H1 (cell line): ENCODE results near the gene PRR22. TPM values are rescaled to one million over a fixed set of nuclear protein-coding genes. Genes with fewer than 3 reads are reported as not detected.

Experiments used
- CTCF ChIA-PET: fragments of 300-600 bp; sonication (Branson Sonifier 250); formaldehyde crosslinking; loops from one replicate; lab custom pipeline; 2021; ENCODE audit not compliant: partially characterized antibody; lab: Charles Lee
- POLR2A ChIA-PET: fragments of 300-600 bp; sonication (Branson Sonifier 250); formaldehyde crosslinking; loops from one replicate; lab custom pipeline; 2021; ENCODE audit warnings: inconsistent platforms; ENCODE audit not compliant: partially characterized antibody; lab: Charles Lee
- DNase-seq, 2 experiments: peaks; one replicate each; pipeline versions ENCODE4 v3.0.0 to v3.0.0-alpha.2; 2010 to 2022; ENCODE audit warnings: low spot score in 2 of 2, low read depth in 1 of 2, mixed read lengths in 1 of 2
- FAIRE-seq: peaks from 2 replicates; lab custom pipeline; 2011; peaks lifted over from hg19 to GRCh38; lab: Jason Lieb, UNC
- H2AFZ ChIP-seq: 2 replicates; pipeline ENCODE4 v1.8.1; 2012; ENCODE audit warnings: low read length, inconsistent platforms
- H2AK5ac ChIP-seq: 2 replicates; pipeline ENCODE4 v1.6.1; 2013; ENCODE audit warnings: low read depth, low read length
- H2BK120ac ChIP-seq: replicated peaks from 2 replicates; pipeline ENCODE3; 2013; ENCODE audit warnings: low read depth, low read length, inconsistent platforms
- H2BK12ac ChIP-seq: 2 replicates; pipeline ENCODE4 v1.6.1; 2013; ENCODE audit warnings: low read depth, low read length
- H2BK15ac ChIP-seq: 2 replicates; pipeline ENCODE4 v1.6.1; 2013; ENCODE audit warnings: low read length
- H2BK20ac ChIP-seq: 2 replicates; pipeline ENCODE4 v1.6.1; 2013; ENCODE audit warnings: low read length
- H2BK5ac ChIP-seq: 2 replicates; pipeline ENCODE4 v1.6.1; 2013; ENCODE audit warnings: low read depth, low read length
- H3K14ac ChIP-seq: 2 replicates; pipeline ENCODE4 v1.6.1; 2013; ENCODE audit warnings: inconsistent platforms; ENCODE audit not compliant: insufficient read length
- H3K18ac ChIP-seq: 2 replicates; pipeline ENCODE4 v1.6.1; 2013; ENCODE audit warnings: low read length; ENCODE audit errors: extremely low read depth
- H3K23ac ChIP-seq: 2 replicates; pipeline ENCODE4 v1.6.1; 2013; ENCODE audit warnings: inconsistent platforms; ENCODE audit not compliant: insufficient read length
- H3K23me2 ChIP-seq: 2 replicates; pipeline ENCODE4 v1.6.1; 2013; ENCODE audit warnings: low read depth, low read length
- H3K27ac ChIP-seq: 2 replicates; pipeline ENCODE4 v1.6.1; 2011; ENCODE audit warnings: low read depth, low read length, inconsistent platforms
- H3K27me3 ChIP-seq, 4 experiments: replicated peaks in 1 of 4; 1 replicate in 1 of 4; 2 replicates in 3 of 4; pipeline versions ENCODE4 v1.6.1 to v1.8.1; 2011 to 2013; ENCODE audit warnings: low read length in 3 of 4, mild to moderate bottlenecking in 3 of 4, inconsistent platforms in 2 of 4, mixed read lengths in 2 of 4, moderate library complexity in 1 of 4; ENCODE audit not compliant: control insufficient read depth in 3 of 4, insufficient read depth in 3 of 4; ENCODE audit errors: extremely low read depth in 1 of 4
- H3K36me3 ChIP-seq, 4 experiments: 2 replicates each; pipeline versions ENCODE4 v1.6.1 to v1.8.1; 2011 to 2013; ENCODE audit warnings: mild to moderate bottlenecking in 4 of 4, low read length in 3 of 4, moderate library complexity in 2 of 4, control low read depth in 1 of 4, inconsistent platforms in 1 of 4; ENCODE audit not compliant: insufficient read depth in 4 of 4, control insufficient read depth in 2 of 4
- H3K4ac ChIP-seq: replicated peaks from 2 replicates; pipeline ENCODE3; 2013; ENCODE audit warnings: low read length, low read depth, mixed read lengths, inconsistent platforms; ENCODE audit not compliant: insufficient read length
- H3K4me1 ChIP-seq, 4 experiments: replicated peaks in 1 of 4; 1 replicate in 1 of 4; 2 replicates in 3 of 4; pipeline versions ENCODE4 v1.6.1 to v1.8.1; 2011 to 2013; ENCODE audit warnings: low read length in 3 of 4, inconsistent platforms in 2 of 4, mixed read lengths in 1 of 4; ENCODE audit not compliant: insufficient read depth in 4 of 4, control insufficient read depth in 3 of 4
- H3K4me2 ChIP-seq, 2 experiments: 2 replicates each; pipeline versions ENCODE4 v1.6.1 to v1.8.1; 2011 to 2013; ENCODE audit warnings: low read depth in 2 of 2, low read length in 2 of 2, control low read depth in 1 of 2, inconsistent platforms in 1 of 2, mild to moderate bottlenecking in 1 of 2; ENCODE audit not compliant: insufficient read depth in 1 of 2
- H3K4me3 ChIP-seq, 4 experiments: fragments of 200-600, 300-600 bp in 1 of 4; sonication (generic), shearing (Covaris generic), sonication (Bioruptor Twin) in 1 of 4; 2 replicates each; pipeline versions ENCODE4 v1.5.1 to v1.8.1; 2011 to 2016; ENCODE audit warnings: low read length in 4 of 4, low read depth in 3 of 4, control low read depth in 2 of 4, inconsistent platforms in 2 of 4, mild to moderate bottlenecking in 2 of 4, mixed read lengths in 1 of 4, moderate library complexity in 1 of 4; ENCODE audit not compliant: insufficient read depth in 2 of 4; ENCODE audit errors: extremely low read depth in 1 of 4
- H3K56ac ChIP-seq: replicated peaks from 2 replicates; pipeline ENCODE3; 2013; ENCODE audit warnings: low read depth, mild to moderate bottlenecking, mixed read lengths, low read length, inconsistent platforms; ENCODE audit not compliant: insufficient read length
- H3K79me1 ChIP-seq: 2 replicates; pipeline ENCODE4 v1.6.1; 2013; ENCODE audit warnings: low read depth, low read length, control low read depth
- H3K79me2 ChIP-seq, 2 experiments: 2 replicates each; pipeline versions ENCODE4 v1.6.1 to v1.8.1; 2012 to 2013; ENCODE audit warnings: low read length in 2 of 2, mild to moderate bottlenecking in 2 of 2, inconsistent platforms in 1 of 2; ENCODE audit not compliant: insufficient read depth in 2 of 2, control insufficient read depth in 1 of 2
- H3K9ac ChIP-seq, 4 experiments: replicated peaks in 1 of 4; 1 replicate in 1 of 4; 2 replicates in 3 of 4; pipeline versions ENCODE4 v1.6.1 to v1.8.1; 2011 to 2013; ENCODE audit warnings: low read depth in 3 of 4, low read length in 3 of 4, control low read depth in 2 of 4, mild to moderate bottlenecking in 2 of 4, moderate library complexity in 2 of 4, inconsistent platforms in 1 of 4; ENCODE audit errors: extremely low read depth in 1 of 4
- H3K9me3 ChIP-seq, 2 experiments: 2 replicates each; pipeline versions ENCODE4 v1.6.1 to v1.8.1; 2012 to 2013; ENCODE audit warnings: mild to moderate bottlenecking in 2 of 2, moderate library complexity in 2 of 2, control low read depth in 1 of 2, inconsistent platforms in 1 of 2, low read depth in 1 of 2, low read length in 1 of 2, mixed read lengths in 1 of 2; ENCODE audit not compliant: insufficient read depth in 2 of 2
- H4K20me1 ChIP-seq, 2 experiments: replicated peaks in 1 of 2; 2 replicates each; pipeline versions ENCODE3 to v1.8.1; 2011 to 2013; ENCODE audit warnings: inconsistent platforms in 2 of 2, low read length in 2 of 2, mild to moderate bottlenecking in 1 of 2; ENCODE audit not compliant: insufficient read depth in 2 of 2, control insufficient read depth in 1 of 2
- H4K5ac ChIP-seq: 2 replicates; pipeline ENCODE4 v1.6.1; 2013; ENCODE audit warnings: low read length, low read depth, mixed read lengths, inconsistent platforms; ENCODE audit not compliant: insufficient read length
- H4K8ac ChIP-seq: 2 replicates; pipeline ENCODE4 v1.8.0; 2013; ENCODE audit warnings: mild to moderate bottlenecking, moderate library complexity, low read length, inconsistent platforms; ENCODE audit not compliant: insufficient read depth; ENCODE audit errors: extremely low read depth
- H4K91ac ChIP-seq: replicated peaks from 2 replicates; pipeline ENCODE3; 2013; ENCODE audit warnings: low read length, mixed read lengths, inconsistent platforms; ENCODE audit not compliant: insufficient read length
- CBX5 ChIP-seq: fragments of 300-800, 300-1000 bp; sonication (generic); IDR thresholded peaks from 2 replicates; pipeline ENCODE4 v1.7.1; 2016; ENCODE audit warnings: antibody characterized with exemption, low read length, low read depth
- CREB1 ChIP-seq: IDR thresholded peaks from 2 replicates; pipeline ENCODE4 v1.6.1; 2012; ENCODE audit warnings: inconsistent platforms
- E2F6 ChIP-seq: IDR thresholded peaks from 2 replicates; pipeline ENCODE4 v1.6.1; 2012; ENCODE audit warnings: inconsistent platforms
- GABPA ChIP-seq: IDR thresholded peaks from 2 replicates; pipeline ENCODE4 v1.6.1; 2011; ENCODE audit warnings: mild to moderate bottlenecking, low read length, moderate library complexity, borderline replicate concordance; ENCODE audit not compliant: insufficient read depth
- HDAC6 ChIP-seq: IDR thresholded peaks from one replicate; pipeline ENCODE4 v1.7.1; 2012; ENCODE audit warnings: low read depth, mild to moderate bottlenecking, inconsistent platforms, low read length, moderate library complexity
- KDM4A ChIP-seq: IDR thresholded peaks from one replicate; pipeline ENCODE4 v1.7.1; 2012; ENCODE audit warnings: low read depth, mild to moderate bottlenecking, moderate library complexity, low read length, inconsistent platforms; ENCODE audit not compliant: severe bottlenecking
- MAFK ChIP-seq: IDR thresholded peaks from 2 replicates; pipeline ENCODE4 v1.6.1; 2012; ENCODE audit warnings: low read depth, mild to moderate bottlenecking, improper control_type of control experiment, low read length
- POLR2A ChIP-seq, 2 experiments: IDR thresholded peaks; 1 replicate in 1 of 2; 2 replicates in 1 of 2; pipeline ENCODE4 v1.6.1; 2011; ENCODE audit warnings: low read depth in 2 of 2, low read length in 2 of 2, mild to moderate bottlenecking in 2 of 2; ENCODE audit errors: control extremely low read depth in 1 of 2
- RAD21 ChIP-seq, 2 experiments: IDR thresholded peaks in 1 of 2; conservative IDR thresholded peaks in 1 of 2; 2 replicates each; pipeline ENCODE4 v1.6.1; 2011; ENCODE audit warnings: low read depth in 2 of 2, low read length in 2 of 2, improper control_type of control experiment in 1 of 2, inconsistent platforms in 1 of 2, mild to moderate bottlenecking in 1 of 2, moderate library complexity in 1 of 2
- RFX5 ChIP-seq: IDR thresholded peaks from 2 replicates; pipeline ENCODE4 v1.6.1; 2011; ENCODE audit warnings: low read depth, low read length, improper control_type of control experiment, borderline replicate concordance
- SIN3A ChIP-seq, 2 experiments: IDR thresholded peaks in 1 of 2; conservative IDR thresholded peaks in 1 of 2; 2 replicates each; pipeline ENCODE4 v1.6.1; 2011 to 2012; ENCODE audit warnings: low read length in 2 of 2, improper control_type of control experiment in 1 of 2, low read depth in 1 of 2, mild to moderate bottlenecking in 1 of 2
- SP2 ChIP-seq: IDR thresholded peaks from 2 replicates; pipeline ENCODE4 v1.6.1; 2012; ENCODE audit warnings: mild to moderate bottlenecking, low read length, inconsistent platforms
- SRF ChIP-seq: IDR thresholded peaks from 2 replicates; pipeline ENCODE4 v1.6.1; 2011; ENCODE audit warnings: mild to moderate bottlenecking, low read depth, low read length, moderate library complexity
- WGBS, 2 experiments: shearing (Covaris generic) in 1 of 2; methylation state at CpG; one replicate each; pipeline versions ENCODE4 v1.1.6 to v1.1.7; 2013 to 2015; ENCODE audit warnings: low lambda C conversion rate in 2 of 2, mixed read lengths in 2 of 2, inconsistent platforms in 1 of 2, low coverage in 1 of 2, missing lambda C conversion rate in 1 of 2; ENCODE audit not compliant: insufficient replicate concordance in 2 of 2, insufficient coverage in 1 of 2, insufficient read length in 1 of 2; ENCODE audit errors: extremely low coverage in 1 of 2, missing lambda C conversion rate in 1 of 2; 5-methylcytosine and 5-hydroxymethylcytosine counted together
- polyA plus RNA-seq, 7 experiments: library from polyadenylated mRNA; depleted of rRNA in 3 of 7; stranded (reverse) in 5 of 7; unstranded in 2 of 7; fragments of >200 nt in 5 of 7; fragments of 200-250 nt in 2 of 7; gene quantifications; 1 replicate in 5 of 7; 2 replicates in 1 of 7; 4 replicates in 1 of 7; pipeline versions ENCODE4 v1.2.1 to v1.2.3, GENCODE V29; 2011 to 2013; ENCODE audit warnings: missing spikeins in 2 of 7, mixed read lengths in 2 of 7
- total RNA-seq: library from RNA; stranded (reverse); fragmentation: NEBNext Ultra II Directional; extraction: Animal tissue kit (Norgen Biotek cat#: 25700); gene quantifications from 2 replicates; pipeline ENCODE4 v1.2.1, GENCODE V29; 2021

The PRR22 gene
- total and polyA plus RNA-seq, 2 of the 8 experiments (the other 6 are each of a cell fraction or from before 2014, with no cell fraction given): 1.9 to 2.1 TPM

GRCh38 chr19:5762608-5763217, 21.8 kb downstream of the PRR22 start:
- no peak for FAIRE-seq
- POLR2A ChIA-PET: interaction anchor here (0.6 kb wide), 1 partner anchor 47 kb away, joined by 3 read pairs; no protein-coding TSS in a partner anchor
- H4K8ac ChIP-seq: no peak overlapping the region
- no peak for TF ChIP-seq GABPA
- TF ChIP-seq POLR2A (IDR thresholded peaks at IDR 0.05; ENCODE audit: control extremely low read depth in 1 of 2, low read depth in 2 of 2, low read length in 2 of 2): no peak
- no peak for TF ChIP-seq CREB1
- TF ChIP-seq CBX5: no peak
- no peak for TF ChIP-seq RAD21 (IDR thresholded peaks at IDR 0.05 in 1 of 2, conservative IDR thresholded peaks at IDR 0.05 in 1 of 2; ENCODE audit: low read depth in 2 of 2, low read length in 2 of 2)
- no peak for TF ChIP-seq E2F6
- no peak for TF ChIP-seq SP2
- TF ChIP-seq RFX5: no peak
- TF ChIP-seq MAFK: no peak
- no peak for TF ChIP-seq SRF
- no peak for TF ChIP-seq SIN3A (conservative IDR thresholded peaks at IDR 0.05 in 1 of 2, IDR thresholded peaks at IDR 0.05 in 1 of 2; ENCODE audit: low read depth in 1 of 2, low read length in 2 of 2)
- TF ChIP-seq KDM4A: no peak
- TF ChIP-seq HDAC6: no peak

More at GRCh38 chr19:5762608-5763217, 21.8 kb downstream of the PRR22 start:
- CTCF ChIA-PET: no interaction called here
- no peak overlapping the region for H3K23ac ChIP-seq
- no peak for DNase-seq
- no peak overlapping the region for H3K18ac ChIP-seq
- no peak overlapping the region for H3K9ac ChIP-seq
- no peaks in the 10 kb centered on the region for H3K79me2 ChIP-seq
- H3K14ac ChIP-seq: no peak overlapping the region
- H4K20me1 ChIP-seq: peaks cover 0 to 6% of the 10 kb centered on the region in 2 experiments
- H3K4me1 ChIP-seq: no peaks in the 10 kb centered on the region
- no peaks in the 10 kb centered on the region for H3K36me3 ChIP-seq
- H3K27me3 ChIP-seq: no peaks in the 10 kb centered on the region
- no peak overlapping the region for H3K27ac ChIP-seq
- no peak overlapping the region for H3K4ac ChIP-seq
- no peak overlapping the region for H4K5ac ChIP-seq
- H2AFZ ChIP-seq: no peak overlapping the region
- H2BK120ac ChIP-seq: no peak overlapping the region
- H3K56ac ChIP-seq: peak overlapping the region; percentile 16
- no peak overlapping the region for H2BK12ac ChIP-seq
- H3K4me3 ChIP-seq: no peak overlapping the region
- no peak overlapping the region for H2BK15ac ChIP-seq
- no peak overlapping the region for H2BK20ac ChIP-seq
- no peak overlapping the region for H3K4me2 ChIP-seq
- no peak overlapping the region for H2BK5ac ChIP-seq
- H3K9me3 ChIP-seq: no peaks in the 10 kb centered on the region
- no peak overlapping the region for H2AK5ac ChIP-seq
- peaks cover 7% of the 10 kb centered on the region; the same call in 1 of the 2 replicates for H3K23me2 ChIP-seq
- H4K91ac ChIP-seq: no peak overlapping the region
- H3K79me1 ChIP-seq: no peaks in the 10 kb centered on the region
- WGBS, 2 experiments: 85 to 100% methylated on average over 2 to 5 of the region's 5 CpGs
